AG09319 (cell line): ENCODE results near the gene XRCC4.

Experiments used
- DNase-seq: peaks from one replicate; pipeline ENCODE4 v3.0.0-alpha.2; 2010; ENCODE audit warnings: low read depth; ENCODE audit errors: extremely low read depth
- TF ChIP-seq, protein P1 (sequence below): IDR thresholded peaks from 2 replicates; pipeline ENCODE4 v1.5.1; 2011; ENCODE audit warnings: low read depth, mild to moderate bottlenecking, inconsistent platforms, low read length, moderate library complexity

XRCC4 gene

DNA sequence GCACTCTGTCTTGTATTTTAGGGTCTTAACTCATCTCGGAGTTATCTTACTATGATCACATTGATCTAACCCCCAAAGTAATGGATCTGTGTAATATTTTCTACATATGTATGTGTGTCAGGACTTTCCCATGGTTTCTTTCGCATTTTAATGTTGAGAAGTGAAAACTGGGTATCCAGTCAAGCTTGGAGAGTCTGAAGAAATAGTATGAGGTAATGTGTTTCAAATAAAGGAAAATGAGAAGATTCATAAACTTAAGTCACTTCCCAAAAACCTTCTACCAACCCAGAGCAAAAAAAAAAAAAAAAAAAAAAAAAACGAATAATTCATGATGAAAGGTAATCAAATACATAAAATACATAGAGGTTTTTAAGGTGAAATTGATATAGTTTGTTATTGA lies 206.4 kb downstream of the XRCC4 start:
- DNase-seq = no peak
- TF ChIP-seq, protein P1, sequence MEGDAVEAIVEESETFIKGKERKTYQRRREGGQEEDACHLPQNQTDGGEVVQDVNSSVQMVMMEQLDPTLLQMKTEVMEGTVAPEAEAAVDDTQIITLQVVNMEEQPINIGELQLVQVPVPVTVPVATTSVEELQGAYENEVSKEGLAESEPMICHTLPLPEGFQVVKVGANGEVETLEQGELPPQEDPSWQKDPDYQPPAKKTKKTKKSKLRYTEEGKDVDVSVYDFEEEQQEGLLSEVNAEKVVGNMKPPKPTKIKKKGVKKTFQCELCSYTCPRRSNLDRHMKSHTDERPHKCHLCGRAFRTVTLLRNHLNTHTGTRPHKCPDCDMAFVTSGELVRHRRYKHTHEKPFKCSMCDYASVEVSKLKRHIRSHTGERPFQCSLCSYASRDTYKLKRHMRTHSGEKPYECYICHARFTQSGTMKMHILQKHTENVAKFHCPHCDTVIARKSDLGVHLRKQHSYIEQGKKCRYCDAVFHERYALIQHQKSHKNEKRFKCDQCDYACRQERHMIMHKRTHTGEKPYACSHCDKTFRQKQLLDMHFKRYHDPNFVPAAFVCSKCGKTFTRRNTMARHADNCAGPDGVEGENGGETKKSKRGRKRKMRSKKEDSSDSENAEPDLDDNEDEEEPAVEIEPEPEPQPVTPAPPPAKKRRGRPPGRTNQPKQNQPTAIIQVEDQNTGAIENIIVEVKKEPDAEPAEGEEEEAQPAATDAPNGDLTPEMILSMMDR = no peak

GRCh38 chr5:83285661-83286398 lies 208.5 kb downstream of the XRCC4 start:
- TF ChIP-seq, protein P1 = no peak
- no peak for DNase-seq

DNA sequence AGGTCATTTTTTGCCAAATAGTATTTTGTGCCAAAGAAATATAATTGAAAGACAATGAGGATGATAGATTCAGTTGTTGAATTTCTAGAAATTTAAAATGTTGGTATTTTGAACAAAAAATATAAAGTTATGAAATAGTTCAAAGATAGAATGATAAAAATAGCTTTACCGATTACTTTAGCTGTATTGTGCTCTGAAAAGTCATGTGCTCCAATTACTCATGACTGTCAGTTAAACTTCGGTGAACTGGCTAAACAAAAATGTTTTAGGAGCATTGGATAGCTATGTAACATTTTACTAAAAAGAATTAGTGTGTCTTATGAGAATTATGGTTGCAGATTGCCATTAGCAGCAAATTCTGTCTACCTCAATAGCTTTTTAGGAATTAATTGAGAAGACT lies 216.9 kb downstream of the XRCC4 start:
- TF ChIP-seq, protein P1 = no peak
- no peak for DNase-seq

DNA sequence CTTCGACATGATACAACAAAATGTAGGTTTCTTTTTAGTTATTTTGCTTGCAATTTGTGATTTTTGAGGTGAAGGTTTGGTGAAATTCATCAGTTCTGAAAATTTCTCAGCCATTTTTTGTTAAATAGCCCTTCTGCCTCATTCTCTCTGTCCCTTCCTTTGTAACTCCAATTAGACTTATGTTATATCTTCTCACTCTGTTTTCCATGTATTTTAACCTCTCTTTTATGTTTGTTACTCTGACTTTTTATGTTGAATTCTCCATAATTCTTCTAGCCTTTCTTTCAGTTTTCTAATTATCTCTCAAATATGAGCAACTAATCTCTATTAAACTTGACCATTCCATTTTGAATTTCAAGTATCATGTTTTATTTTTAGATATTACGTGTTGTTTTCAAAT lies 222.0 kb downstream of the XRCC4 start:
- no peak for DNase-seq
- TF ChIP-seq, protein P1 = no peak

DNA sequence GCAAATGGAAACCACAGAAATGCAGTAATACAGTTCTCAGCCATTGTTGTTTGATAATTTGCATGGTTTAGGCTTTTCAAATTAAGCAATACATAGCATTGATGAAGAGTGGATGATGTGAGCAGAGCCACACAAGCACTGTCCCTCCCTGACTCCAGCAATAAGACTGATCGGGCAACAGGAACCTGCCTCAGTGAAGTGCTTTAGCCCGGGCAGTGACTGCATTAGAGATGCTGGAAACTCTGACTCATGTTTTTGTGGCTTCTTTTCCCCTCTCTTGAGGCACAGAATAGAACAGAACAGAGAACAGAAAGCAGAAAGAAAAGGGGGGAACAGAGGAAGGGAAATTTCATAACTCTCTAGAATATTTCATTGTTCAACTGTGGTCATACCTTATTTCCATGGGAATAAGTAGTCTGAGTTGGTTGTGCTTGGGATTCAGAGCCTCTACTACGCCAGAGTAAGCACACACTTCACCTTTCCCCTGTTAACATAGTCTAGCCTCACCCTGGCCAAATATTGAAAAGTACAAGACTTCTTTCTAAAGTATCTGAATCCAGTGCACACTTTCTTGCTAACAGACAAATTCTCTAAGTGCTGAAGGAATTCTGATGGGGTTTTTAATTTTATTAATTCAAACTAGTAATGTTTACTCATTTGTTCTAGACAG lies 229.4 kb downstream of the XRCC4 start:
- TF ChIP-seq, protein P1 = no peak
- DNase-seq = peak; percentile 82

GRCh38 chr5:83312663-83313062 lies 235.3 kb downstream of the XRCC4 start:
- TF ChIP-seq, protein P1 = no peak
- no peak for DNase-seq

DNA sequence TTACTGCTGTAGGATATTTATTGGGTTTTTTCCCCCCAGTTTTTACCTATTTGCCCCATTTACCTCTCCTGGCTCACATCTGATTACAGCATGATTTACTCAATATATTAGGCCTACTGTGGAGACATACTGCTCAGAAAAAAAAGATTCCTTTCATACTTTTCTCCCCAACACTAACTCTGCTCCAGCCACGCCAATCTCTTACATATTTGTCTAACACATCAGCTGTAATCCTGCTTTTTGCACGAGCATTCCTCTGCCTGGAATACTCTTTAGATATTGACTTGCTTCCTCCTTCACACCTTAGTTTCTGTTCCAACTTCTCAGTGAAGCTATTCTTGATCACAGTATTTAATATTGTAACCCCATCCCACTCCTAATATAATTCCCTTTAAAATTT lies 236.1 kb downstream of the XRCC4 start:
- TF ChIP-seq, protein P1 = no peak
- DNase-seq = no peak
